Stimulated activated CD4-positive, alpha-beta T cell treated with anti-CD3 and anti-CD28 coated beads, Interleukin-12 subunit alpha, Interleukin-12 subunit beta, amount 100 ng/mL, for 24 hours (primary cell): ENCODE data around the gene MAML2.

Experiments used
- DNase-seq, 2 experiments: peaks; one replicate each; pipeline ENCODE4 v3.0.0-alpha.2; 2020; ENCODE audit warnings: low read depth in 2 of 2

Gene MAML2

GRCh38 chr11:96125400-96125799, 217.6 kb downstream of the MAML2 start:
- DNase-seq = no peak

GRCh38 chr11:96124155-96124554, 218.8 kb downstream of the MAML2 start:
- no peak for DNase-seq

DNA sequence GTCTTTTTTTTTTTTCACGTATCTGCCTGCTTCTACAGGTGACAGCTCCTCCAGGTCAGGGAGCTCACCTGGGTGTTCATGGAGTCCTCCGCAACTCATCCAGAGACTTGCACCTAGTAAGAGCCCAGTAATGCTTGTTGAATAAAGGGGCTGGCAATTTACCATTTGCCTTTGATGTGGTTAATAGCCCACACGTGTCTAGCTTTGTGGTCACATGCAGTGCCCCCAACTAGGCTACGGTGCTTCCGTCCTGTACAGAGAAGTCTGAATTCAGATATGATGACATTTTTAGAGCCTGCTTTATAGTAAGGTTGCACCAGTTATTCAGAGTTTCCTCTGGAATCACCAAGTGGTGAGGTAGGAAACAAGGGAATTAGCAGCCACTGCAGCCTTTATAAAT, 219.7 kb downstream of the MAML2 start:
- DNase-seq = no peak

- DNase-seq = no peak
Observed at GRCh38 chr11:96122601-96123074, 220.4 kb downstream of the MAML2 start.

DNA sequence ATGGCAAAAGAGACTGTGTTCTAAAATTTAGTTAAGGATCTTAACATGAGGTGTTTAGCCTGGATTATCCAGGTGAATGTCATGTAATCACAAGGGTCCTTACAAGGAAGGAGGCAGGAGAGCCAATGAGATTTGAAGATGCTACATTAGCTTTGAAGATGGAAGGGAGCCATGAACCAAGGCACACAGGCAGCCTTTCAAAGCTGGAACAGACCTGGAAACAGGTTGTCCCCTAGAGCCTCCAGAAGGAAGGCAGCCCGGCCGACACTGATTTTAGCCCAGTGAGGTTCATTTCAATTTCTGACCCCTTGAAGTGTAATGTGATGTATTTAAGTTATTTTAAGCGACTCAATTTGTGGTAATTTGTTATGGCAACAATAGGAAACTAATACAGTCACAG, 223.8 kb downstream of the MAML2 start:
- no peak for DNase-seq

DNA sequence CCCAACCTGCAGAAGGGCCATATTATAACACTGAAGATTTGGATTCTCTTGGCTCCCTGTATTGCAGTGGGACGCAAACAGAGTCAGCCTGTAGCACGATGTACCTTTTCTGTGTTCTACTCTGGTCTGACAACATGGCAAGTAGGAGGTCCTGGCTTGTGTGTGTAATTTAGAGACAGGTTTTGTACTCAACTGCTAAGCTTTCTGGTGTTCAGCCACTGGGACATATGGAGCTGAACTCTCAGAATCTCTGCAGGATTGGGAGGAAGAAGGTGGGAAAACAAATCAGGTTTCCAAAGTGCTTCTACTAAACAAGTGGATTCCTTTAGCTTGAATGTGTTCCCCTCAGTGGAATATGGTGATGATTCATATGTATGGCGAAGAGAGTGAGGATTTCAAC, 226.6 kb downstream of the MAML2 start:
- no peak for DNase-seq

- DNase-seq = no peak
Observed at GRCh38 chr11:96114178-96115064, 228.6 kb downstream of the MAML2 start.

DNA sequence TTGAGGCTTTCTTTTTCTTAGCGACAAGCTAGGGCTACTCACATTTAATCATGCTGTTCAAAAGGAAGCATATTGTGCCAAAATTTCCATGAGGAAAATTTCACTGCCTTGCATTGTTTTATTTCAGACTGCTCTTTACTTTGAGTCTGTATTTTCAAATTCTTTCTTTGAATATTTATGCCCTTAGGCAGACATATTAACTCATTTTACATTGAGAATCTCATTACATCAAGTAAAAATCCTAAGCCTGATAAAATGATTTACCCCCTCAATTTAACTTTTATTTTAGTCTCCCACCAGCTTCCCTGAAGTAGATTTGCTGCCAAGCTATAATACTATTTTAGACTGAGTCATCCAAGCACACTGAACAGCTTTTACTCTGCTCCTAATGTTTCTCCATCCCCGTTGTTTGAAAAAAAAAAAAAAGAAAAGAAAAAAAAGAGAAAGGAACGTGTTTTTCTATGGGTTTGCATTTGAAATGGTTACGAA, 229.8 kb downstream of the MAML2 start:
- DNase-seq = no peak

GRCh38 chr11:96112192-96113128, 230.5 kb downstream of the MAML2 start:
- no peak for DNase-seq

- DNase-seq = no peak
Observed at GRCh38 chr11:96111308-96111707, 231.7 kb downstream of the MAML2 start.

DNA sequence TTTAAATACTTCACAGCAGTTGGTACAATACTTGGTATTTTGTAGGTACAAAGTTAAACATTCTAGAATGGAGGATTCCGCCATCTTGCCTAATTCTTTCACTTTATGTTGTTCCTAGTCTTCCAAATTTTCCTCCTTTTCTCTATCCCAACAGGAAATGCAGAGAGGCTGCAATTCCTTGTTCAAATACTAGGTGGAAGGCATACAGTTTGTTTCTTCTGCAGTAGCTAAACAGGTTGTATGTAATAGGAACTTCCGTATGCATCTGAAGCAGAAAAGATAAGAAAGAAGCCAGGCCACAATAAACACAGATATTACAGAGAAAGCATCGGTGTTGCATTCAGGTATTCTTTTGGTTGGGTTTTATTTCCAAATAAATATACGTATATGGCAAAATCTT, 232.7 kb downstream of the MAML2 start:
- no peak for DNase-seq

DNA sequence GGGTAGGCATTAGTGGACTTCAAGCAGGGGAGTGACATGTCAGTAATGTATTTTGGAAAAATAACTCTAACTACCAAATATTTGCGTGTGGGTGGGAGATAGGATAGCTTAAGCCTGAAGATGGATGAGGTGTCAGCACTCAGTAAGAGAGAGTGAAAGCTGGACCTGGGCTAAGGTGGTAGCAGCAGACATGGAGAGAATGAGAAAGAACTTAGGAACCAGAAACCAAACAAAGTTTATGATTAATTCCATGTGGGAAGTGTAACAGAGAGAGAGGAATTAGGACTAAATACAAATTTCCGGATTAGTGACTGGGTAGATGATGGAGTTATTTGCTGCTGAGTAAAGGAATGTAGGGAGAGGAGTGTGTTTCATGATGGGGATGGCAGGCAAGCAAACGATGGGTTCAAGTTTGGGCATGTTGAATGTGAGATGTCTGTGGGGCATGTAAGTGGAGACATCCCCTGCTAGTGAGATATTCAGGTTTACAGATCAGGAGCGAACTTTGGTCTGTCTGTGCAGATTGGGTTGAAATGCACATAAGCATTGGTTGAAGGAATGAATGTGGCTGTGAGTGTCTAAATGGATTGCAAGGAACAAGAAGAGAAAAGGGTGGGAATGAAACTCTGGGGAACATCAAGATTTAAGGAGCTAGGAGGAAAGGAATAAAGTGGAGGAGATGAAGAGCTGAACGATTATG, 233.5 kb downstream of the MAML2 start:
- DNase-seq = no peak

- DNase-seq = no peak
Observed at GRCh38 chr11:96107143-96107824, 235.7 kb downstream of the MAML2 start.

DNA sequence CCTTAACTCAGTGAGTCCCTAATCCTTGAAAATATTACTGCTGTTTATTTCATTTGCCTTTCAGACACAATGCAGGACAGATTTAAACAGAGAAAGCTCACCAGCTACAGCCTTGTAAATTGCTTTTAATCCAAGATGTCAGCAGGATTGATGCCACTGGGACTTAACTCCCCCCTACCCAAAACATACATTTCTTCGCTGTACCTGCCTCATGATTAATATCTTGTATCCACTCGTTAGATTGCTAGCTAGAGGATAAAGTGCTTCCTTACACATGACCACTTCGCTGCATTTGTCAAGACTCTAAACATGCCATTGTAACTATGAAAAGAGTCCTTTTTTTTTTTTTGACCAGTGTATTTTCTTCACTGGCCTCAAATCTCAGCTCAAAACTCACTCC, 236.3 kb downstream of the MAML2 start:
- DNase-seq = no peak

DNA sequence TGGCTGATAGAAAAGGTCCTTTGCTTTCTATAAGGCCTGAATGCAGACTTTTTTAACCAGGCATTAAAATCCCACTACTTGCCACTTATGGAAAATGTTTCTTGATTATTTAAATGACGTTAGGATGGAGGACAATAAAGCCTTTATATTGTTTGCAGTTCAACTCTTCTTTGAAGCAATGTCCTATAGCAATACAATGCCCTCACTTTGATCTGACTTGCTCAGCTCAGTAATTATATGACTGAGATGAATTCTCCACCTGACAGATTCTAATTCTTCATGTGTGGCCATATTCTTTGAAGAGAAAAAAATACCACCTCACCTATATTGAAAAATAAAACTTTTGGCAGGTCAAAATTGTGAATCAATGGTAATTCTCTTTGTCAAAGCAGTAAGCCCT, 237.1 kb downstream of the MAML2 start:
- no peak for DNase-seq

- DNase-seq = no peak
Observed at GRCh38 chr11:96105197-96105895, 237.6 kb downstream of the MAML2 start.

DNA sequence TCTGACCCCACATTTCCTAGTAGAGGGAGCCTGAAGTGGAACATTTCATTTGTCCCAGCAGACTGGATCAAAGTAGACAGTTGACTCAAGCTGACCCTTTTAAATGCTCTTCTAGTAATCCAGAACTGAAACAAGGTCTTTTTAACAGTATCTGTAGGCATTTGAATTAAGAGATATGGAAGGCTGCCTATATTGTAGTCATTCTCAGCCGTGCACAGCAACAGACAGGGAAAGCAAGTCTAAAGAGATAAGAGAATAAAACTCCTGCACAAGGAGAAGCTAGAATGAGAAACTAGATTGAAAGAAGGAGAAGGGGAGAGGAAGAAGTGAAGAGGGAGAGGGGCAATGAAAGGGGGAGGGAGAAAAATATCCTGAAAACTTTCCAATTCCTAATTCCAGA, 238.5 kb downstream of the MAML2 start:
- no peak for DNase-seq

- DNase-seq = no peak
Observed at GRCh38 chr11:96103721-96104120, 239.3 kb downstream of the MAML2 start.

DNA sequence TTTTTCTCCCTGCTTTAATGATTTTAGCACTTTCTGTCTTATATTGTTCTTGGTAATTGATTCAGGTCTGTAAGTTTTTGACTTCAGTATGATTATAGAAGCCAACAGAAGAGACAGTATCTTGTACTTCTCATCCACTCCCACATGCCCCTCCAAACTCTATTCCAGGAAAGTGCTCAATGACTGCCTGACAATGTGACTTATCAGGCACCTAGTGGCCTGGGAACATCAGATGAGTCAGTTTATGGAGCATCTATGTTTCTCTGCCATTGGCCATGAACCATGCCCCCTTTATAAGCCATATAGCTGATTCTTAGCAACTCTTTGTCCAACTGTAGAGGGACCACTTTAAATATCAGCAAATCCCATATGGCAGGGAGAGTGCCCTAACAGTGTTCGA, 239.9 kb downstream of the MAML2 start:
- DNase-seq = no peak

DNA sequence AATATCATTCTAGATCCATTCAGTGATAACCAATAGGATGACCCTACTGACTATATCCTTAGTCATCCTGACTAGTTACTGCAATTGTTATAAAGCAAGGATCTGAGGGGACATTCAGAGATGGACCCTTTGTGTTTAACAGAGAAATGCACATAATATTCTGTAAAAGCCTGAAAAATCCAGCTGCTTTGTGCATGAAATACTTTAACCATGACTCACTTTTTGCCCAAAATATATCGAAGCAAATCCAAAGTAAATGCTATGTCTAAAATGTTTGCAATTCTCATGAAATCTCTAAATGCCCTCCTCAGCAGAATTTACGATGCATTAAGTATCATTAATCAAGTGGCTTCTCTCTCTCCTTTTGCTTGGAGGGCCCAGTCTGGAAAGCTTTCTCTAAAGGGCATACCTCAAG, 240.3 kb downstream of the MAML2 start:
- no peak for DNase-seq

DNA sequence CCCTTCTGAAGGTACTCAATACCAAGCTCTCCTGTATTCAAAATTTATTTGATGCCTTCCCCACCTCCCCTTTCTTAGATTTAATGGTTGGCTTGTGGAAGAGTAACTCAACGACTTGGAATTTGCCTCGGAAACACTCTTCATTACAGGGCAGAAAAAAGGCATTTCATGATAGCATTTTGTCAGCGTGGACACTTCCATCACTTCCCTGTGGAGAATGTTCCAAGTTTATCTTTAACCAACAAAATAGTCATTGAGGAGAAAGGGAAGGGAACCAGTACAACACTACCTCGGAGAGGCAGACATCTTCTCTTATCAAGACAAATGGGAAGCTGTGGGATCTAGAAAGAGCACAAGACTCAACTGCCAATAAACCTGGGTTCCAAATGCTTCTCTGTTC, 241.8 kb downstream of the MAML2 start:
- DNase-seq = no peak
